ENCODE measurements around the gene DERL3. TPM values are rescaled to one million over a fixed set of nuclear protein-coding genes. Genes with fewer than 3 reads are reported as not detected.

The DERL3 gene
- total and polyA plus RNA-seq, 2 of the 13 experiments (the other 11 are each of a cell fraction or from before 2014, with no cell fraction given), result not detected

DNA sequence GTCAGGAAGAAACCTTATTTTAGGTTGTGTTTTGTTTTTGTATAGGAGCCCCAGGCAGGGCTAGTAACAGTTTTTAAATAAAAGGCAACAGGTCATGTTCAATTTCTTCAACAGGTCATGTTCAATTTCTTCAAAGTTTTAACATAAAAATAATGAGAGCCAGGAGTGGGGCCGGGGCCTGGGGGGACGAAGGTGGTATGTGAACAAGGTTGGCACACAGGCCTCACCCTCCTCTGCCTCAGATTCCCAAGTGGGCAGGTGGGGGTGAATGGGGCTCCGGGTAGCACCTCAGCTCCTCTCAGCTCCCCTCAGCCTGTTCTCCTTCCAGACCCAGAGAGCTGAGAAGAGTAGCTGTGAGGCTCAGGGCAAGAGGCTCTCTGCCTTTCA lies 4.4 kb downstream of the DERL3 start:
- intact Hi-C loops (cut with micrococcal nuclease; ENCODE audit: unreplicated experiment) (no loop called here), in situ Hi-C loops (cut with HindIII; ENCODE audit: extremely low pct_ligation_motif_present, low pct_unique_long_range_greater_than_20kb) (loop anchor here (25.0 kb wide), 1 partner anchor 222 kb away; no protein-coding TSS in a partner anchor)
- Histone ChIP-seq H3K27ac (ENCODE audit: extremely low read length, insufficient read depth, low read length) (no peak overlapping the region), H3K27me3 (ENCODE audit: control insufficient read depth in 1 of 2, insufficient read depth in 2 of 2, low read length in 2 of 2) (no peaks in the 10 kb centered on the region), H3K9me3 (ENCODE audit: low read length) (no peaks in the 10 kb centered on the region), H3K4me2 (ENCODE audit: low read depth, low read length) (no peak overlapping the region), H4K20me1 (ENCODE audit: insufficient read depth, low read length) (no peaks in the 10 kb centered on the region), H3K36me3 (replicated peaks in 1 of 2; ENCODE audit: control insufficient read depth in 1 of 2, insufficient read depth in 2 of 2, low read length in 2 of 2) (peaks cover 29 to 61% of the 10 kb centered on the region in 2 experiments; a peak in 4 of 5 replicates), H3K79me2 (ENCODE audit: insufficient read depth, low read length) (no peaks in the 10 kb centered on the region), H3K4me1 (ENCODE audit: insufficient read depth, low read length) (no peaks in the 10 kb centered on the region), H3K9ac (ENCODE audit: insufficient read depth, low read depth, low read length) (no peak overlapping the region), H3K4me3 (replicated peaks in 1 of 3; ENCODE audit: insufficient read depth in 1 of 3, low read depth in 2 of 3, low read length in 3 of 3) (no peak overlapping the region), H2AFZ (ENCODE audit: low read length) (no peak overlapping the region)
- BruUV-seq (replicated peaks), result no TSS peak
- ChIA-PET POLR2A (interaction anchor here (1.4 kb wide), 1 partner anchor 23 kb away, joined by 6 read pairs; the partner anchor contains the start of gene SLC2A11), CTCF (ENCODE audit: low intra/inter-chr PET ratio, low total read pairs) (no interaction called here)
- no peak for DNase-seq (ENCODE audit: low spot score)
- no peak for FAIRE-seq
- no peak for ATAC-seq
- 94% methylated on average over 3 of the region's 3 CpGs for WGBS (ENCODE audit: low lambda C conversion rate)
- TF ChIP-seq KAT8 (CRISPR knock-in tag; IDR thresholded peaks at IDR 0.05) (no peak), FOXA3 (CRISPR knock-in tag; IDR thresholded peaks at IDR 0.05) (no peak), MTF1 (CRISPR knock-in tag; IDR thresholded peaks at IDR 0.05) (no peak), CHD2 (IDR thresholded peaks at IDR 0.05; ENCODE audit: low read depth, low read length) (no peak), FOXA1 (IDR thresholded peaks at IDR 0.05) (no peak), FOXA1 (CRISPR knock-in tag; IDR thresholded peaks at IDR 0.05) (no peak), PCBP2 (optimal IDR thresholded peaks at IDR 0.05; ENCODE audit: low read depth, low read length, poor library complexity, severe bottlenecking) (no peak), DMAP1 (CRISPR knock-in tag; IDR thresholded peaks at IDR 0.05) (no peak), ZNF781 (CRISPR knock-in tag; IDR thresholded peaks at IDR 0.05; ENCODE audit: borderline replicate concordance, not compliant biosample characterization) (no peak), RCOR2 (CRISPR knock-in tag; IDR thresholded peaks at IDR 0.05) (no peak), BRCA1 (CRISPR knock-in tag; IDR thresholded peaks at IDR 0.05) (no peak), DR1 (CRISPR knock-in tag; IDR thresholded peaks at IDR 0.05) (no peak), ARID2 (CRISPR knock-in tag; IDR thresholded peaks at IDR 0.05; ENCODE audit: borderline replicate concordance) (no peak), SRSF1 (optimal IDR thresholded peaks at IDR 0.05; ENCODE audit: low read depth, low read length) (no peak), NCOR1 (IDR thresholded peaks at IDR 0.05; ENCODE audit: borderline replicate concordance, low read length) (no peak)
- TF ChIP-seq, protein P1, sequence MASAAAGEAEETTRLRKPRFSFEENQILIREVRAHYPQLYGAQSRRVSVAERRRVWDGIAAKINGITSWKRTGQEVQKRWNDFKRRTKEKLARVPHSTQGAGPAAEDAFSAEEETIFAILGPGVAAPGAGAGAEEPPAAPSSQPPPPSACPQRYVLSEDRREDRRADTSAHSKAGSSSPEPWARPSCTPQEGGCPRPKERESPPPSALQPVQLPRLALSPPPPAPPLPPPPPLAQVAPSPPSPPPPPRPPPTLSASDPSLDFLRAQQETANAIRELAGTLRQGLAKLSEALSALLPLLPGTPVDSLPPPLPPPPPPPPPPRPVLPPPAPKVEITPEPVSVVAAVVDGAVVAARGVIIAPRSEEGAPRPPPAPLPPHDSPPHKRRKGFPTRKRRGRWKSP (CRISPR knock-in tag; IDR thresholded peaks at IDR 0.05), result no peak
- TF ChIP-seq, protein P2, sequence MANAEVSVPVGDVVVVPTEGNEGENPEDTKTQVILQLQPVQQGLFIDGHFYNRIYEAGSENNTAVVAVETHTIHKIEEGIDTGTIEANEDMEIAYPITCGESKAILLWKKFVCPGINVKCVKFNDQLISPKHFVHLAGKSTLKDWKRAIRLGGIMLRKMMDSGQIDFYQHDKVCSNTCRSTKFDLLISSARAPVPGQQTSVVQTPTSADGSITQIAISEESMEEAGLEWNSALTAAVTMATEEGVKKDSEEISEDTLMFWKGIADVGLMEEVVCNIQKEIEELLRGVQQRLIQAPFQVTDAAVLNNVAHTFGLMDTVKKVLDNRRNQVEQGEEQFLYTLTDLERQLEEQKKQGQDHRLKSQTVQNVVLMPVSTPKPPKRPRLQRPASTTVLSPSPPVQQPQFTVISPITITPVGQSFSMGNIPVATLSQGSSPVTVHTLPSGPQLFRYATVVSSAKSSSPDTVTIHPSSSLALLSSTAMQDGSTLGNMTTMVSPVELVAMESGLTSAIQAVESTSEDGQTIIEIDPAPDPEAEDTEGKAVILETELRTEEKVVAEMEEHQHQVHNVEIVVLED (CRISPR knock-in tag; IDR thresholded peaks at IDR 0.05; ENCODE audit: borderline replicate concordance), result no peak
- TF ChIP-seq, protein P3, sequence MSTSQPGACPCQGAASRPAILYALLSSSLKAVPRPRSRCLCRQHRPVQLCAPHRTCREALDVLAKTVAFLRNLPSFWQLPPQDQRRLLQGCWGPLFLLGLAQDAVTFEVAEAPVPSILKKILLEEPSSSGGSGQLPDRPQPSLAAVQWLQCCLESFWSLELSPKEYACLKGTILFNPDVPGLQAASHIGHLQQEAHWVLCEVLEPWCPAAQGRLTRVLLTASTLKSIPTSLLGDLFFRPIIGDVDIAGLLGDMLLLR (CRISPR knock-in tag; IDR thresholded peaks at IDR 0.05), result no peak
- TF ChIP-seq, protein P4, sequence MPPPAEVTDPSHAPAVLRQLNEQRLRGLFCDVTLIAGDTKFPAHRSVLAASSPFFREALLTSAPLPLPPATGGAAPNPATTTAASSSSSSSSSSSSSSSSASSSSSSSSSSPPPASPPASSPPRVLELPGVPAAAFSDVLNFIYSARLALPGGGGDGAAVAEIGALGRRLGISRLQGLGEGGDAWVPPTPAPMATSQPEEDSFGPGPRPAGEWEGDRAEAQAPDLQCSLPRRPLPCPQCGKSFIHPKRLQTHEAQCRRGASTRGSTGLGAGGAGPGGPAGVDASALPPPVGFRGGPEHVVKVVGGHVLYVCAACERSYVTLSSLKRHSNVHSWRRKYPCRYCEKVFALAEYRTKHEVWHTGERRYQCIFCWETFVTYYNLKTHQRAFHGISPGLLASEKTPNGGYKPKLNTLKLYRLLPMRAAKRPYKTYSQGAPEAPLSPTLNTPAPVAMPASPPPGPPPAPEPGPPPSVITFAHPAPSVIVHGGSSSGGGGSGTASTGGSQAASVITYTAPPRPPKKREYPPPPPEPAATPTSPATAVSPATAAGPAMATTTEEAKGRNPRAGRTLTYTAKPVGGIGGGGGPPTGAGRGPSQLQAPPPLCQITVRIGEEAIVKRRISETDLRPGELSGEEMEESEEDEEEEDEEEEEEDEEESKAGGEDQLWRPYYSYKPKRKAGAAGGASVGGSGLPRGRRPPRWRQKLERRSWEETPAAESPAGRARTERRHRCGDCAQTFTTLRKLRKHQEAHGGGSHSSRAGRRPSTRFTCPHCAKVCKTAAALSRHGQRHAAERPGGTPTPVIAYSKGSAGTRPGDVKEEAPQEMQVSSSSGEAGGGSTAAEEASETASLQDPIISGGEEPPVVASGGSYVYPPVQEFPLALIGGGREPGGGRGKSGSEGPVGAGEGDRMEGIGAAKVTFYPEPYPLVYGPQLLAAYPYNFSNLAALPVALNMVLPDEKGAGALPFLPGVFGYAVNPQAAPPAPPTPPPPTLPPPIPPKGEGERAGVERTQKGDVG (CRISPR knock-in tag; IDR thresholded peaks at IDR 0.05; ENCODE audit: borderline replicate concordance), result no peak
- TF ChIP-seq, protein P5, sequence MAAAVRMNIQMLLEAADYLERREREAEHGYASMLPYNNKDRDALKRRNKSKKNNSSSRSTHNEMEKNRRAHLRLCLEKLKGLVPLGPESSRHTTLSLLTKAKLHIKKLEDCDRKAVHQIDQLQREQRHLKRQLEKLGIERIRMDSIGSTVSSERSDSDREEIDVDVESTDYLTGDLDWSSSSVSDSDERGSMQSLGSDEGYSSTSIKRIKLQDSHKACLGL (CRISPR knock-in tag; IDR thresholded peaks at IDR 0.05), result no peak
